Liver (tissue), 9 donors: ENCODE measurements around the gene ERBB4. TPM values are rescaled to one million over a fixed set of nuclear protein-coding genes. Genes with fewer than 3 reads are reported as not detected.

Source experiments
- DNase-seq: peaks from one replicate; pipeline ENCODE4 v3.0.0-alpha.2; 2017; ENCODE audit warnings: low spot score
- H3K27ac ChIP-seq, 2 donors: one replicate each; pipeline ENCODE4 v1.7.0; 2013; ENCODE audit warnings: inconsistent platforms in 2 of 2, low read length in 2 of 2, control low read depth in 1 of 2, low read depth in 1 of 2, mild to moderate bottlenecking in 1 of 2
- H3K27me3 ChIP-seq, 4 donors: one replicate each; pipeline versions ENCODE4 v1.6.1 to v1.7.0; 2013; ENCODE audit warnings: low read length in 3 of 4, inconsistent platforms in 1 of 4, mild to moderate bottlenecking in 1 of 4, moderate library complexity in 1 of 4; ENCODE audit not compliant: control insufficient read depth in 4 of 4, insufficient read depth in 4 of 4
- H3K36me3 ChIP-seq, 4 donors: one replicate each; pipeline versions ENCODE4 v1.6.1 to v1.7.0; 2013; ENCODE audit warnings: low read length in 3 of 4, mild to moderate bottlenecking in 3 of 4, low read depth in 1 of 4, moderate library complexity in 1 of 4; ENCODE audit not compliant: control insufficient read depth in 4 of 4, insufficient read depth in 3 of 4
- H3K4me1 ChIP-seq, 4 donors: one replicate each; pipeline versions ENCODE4 v1.6.1 to v1.7.0; 2013; ENCODE audit warnings: low read length in 3 of 4, mild to moderate bottlenecking in 3 of 4, moderate library complexity in 1 of 4; ENCODE audit not compliant: control insufficient read depth in 4 of 4, insufficient read depth in 4 of 4
- H3K4me3 ChIP-seq, 3 donors: one replicate each; pipeline versions ENCODE4 v1.6.1 to v1.7.0; 2013; ENCODE audit warnings: low read length in 3 of 3, control low read depth in 1 of 3, low read depth in 1 of 3, mild to moderate bottlenecking in 1 of 3
- H3K9ac ChIP-seq, 2 donors: one replicate each; pipeline ENCODE4 v1.7.0; 2013; ENCODE audit warnings: low read length in 2 of 2, mild to moderate bottlenecking in 2 of 2, moderate library complexity in 2 of 2, control low read depth in 1 of 2, low read depth in 1 of 2
- H3K9me3 ChIP-seq, 4 donors: one replicate each; pipeline versions ENCODE4 v1.6.1 to v1.7.0; 2013; ENCODE audit warnings: low read length in 3 of 4; ENCODE audit not compliant: control insufficient read depth in 4 of 4
- EGR1 ChIP-seq, 2 donors: IDR thresholded peaks; 2 replicates each; pipeline ENCODE4 v1.6.1; 2016 to 2018; ENCODE audit warnings: antibody characterized with exemption in 2 of 2, low read depth in 2 of 2
- FOXA1 ChIP-seq: IDR thresholded peaks from 2 replicates; pipeline ENCODE4 v1.6.1; 2016; ENCODE audit warnings: antibody characterized with exemption
- GABPA ChIP-seq, 2 donors: IDR thresholded peaks in 1 of 2; conservative IDR thresholded peaks in 1 of 2; 2 replicates each; pipeline ENCODE4 v1.6.1; 2016; ENCODE audit warnings: antibody characterized with exemption in 2 of 2, mild to moderate bottlenecking in 1 of 2, moderate library complexity in 1 of 2
- HNF4A ChIP-seq, 2 donors: conservative IDR thresholded peaks; 2 replicates each; pipeline ENCODE4 v1.6.1; 2016; ENCODE audit warnings: antibody characterized with exemption in 2 of 2, mild to moderate bottlenecking in 2 of 2
- HNF4G ChIP-seq: IDR thresholded peaks from 2 replicates; pipeline ENCODE4 v1.6.1; 2016; ENCODE audit warnings: antibody characterized with exemption
- JUND ChIP-seq, 2 donors: IDR thresholded peaks; 2 replicates each; pipeline ENCODE4 v1.6.1; 2016; ENCODE audit warnings: antibody characterized with exemption in 2 of 2
- RAD21 ChIP-seq, 2 donors: IDR thresholded peaks; 2 replicates each; pipeline ENCODE4 v1.6.1; 2016; ENCODE audit warnings: antibody characterized with exemption in 2 of 2, mild to moderate bottlenecking in 2 of 2
- RXRA ChIP-seq, 2 donors: IDR thresholded peaks; 2 replicates each; pipeline ENCODE4 v1.6.1; 2017 to 2018; ENCODE audit warnings: antibody characterized with exemption in 2 of 2, mild to moderate bottlenecking in 1 of 2
- TAF1 ChIP-seq: conservative IDR thresholded peaks from 2 replicates; pipeline ENCODE4 v1.6.1; 2016; ENCODE audit warnings: antibody characterized with exemption, mild to moderate bottlenecking
- YY1 ChIP-seq: IDR thresholded peaks from 2 replicates; pipeline ENCODE4 v1.6.1; 2016; ENCODE audit warnings: antibody characterized with exemption, mild to moderate bottlenecking
- ZBTB33 ChIP-seq: IDR thresholded peaks from 2 replicates; pipeline ENCODE4 v1.6.1; 2016; ENCODE audit warnings: antibody characterized with exemption
- WGBS: extraction: QIAGEN DNeasy Blood & Tissue Kit; methylation state at CpG from one replicate; pipeline ENCODE4 v1.1.7; 2013; 5-methylcytosine and 5-hydroxymethylcytosine counted together
- polyA plus RNA-seq, 2 donors: library from polyadenylated mRNA; stranded (reverse) in 1 of 2; unstranded in 1 of 2; fragments of 200-250 nt in 1 of 2; fragments of >200 nt in 1 of 2; fragmentation: Nextera tagmentation in 1 of 2; extraction: Ambion mirVana in 1 of 2; gene quantifications; one replicate each; pipeline versions ENCODE4 v1.2.1 to v1.2.3, GENCODE V29; 2013 to 2015
- total RNA-seq, 2 donors: library from RNA; depleted of rRNA; stranded (reverse); fragments of >200 nt; gene quantifications; one replicate each; pipeline ENCODE4 v1.2.3, GENCODE V29; 2014
- TF ChIP-seq, protein P1 (sequence below): IDR thresholded peaks from 2 replicates; pipeline ENCODE4 v1.6.1; 2016; ENCODE audit warnings: antibody characterized with exemption
- TF ChIP-seq, protein P2 (sequence below): fragments of 150-350 bp; IDR thresholded peaks from 2 replicates; pipeline ENCODE4 v1.5.1; 2017; ENCODE audit warnings: improper control_type of control experiment, low read depth, low read length; ENCODE audit not compliant: missing input control
- donor health status: healthy.
- donor health status: healthy.
- donor health status: healthy.
- donor health status: healthy.
- donor health status: healthy.

The ERBB4 gene
- total and polyA plus RNA-seq, 4 donors: 0.03 to 0.42 TPM; not detected in 2

DNA sequence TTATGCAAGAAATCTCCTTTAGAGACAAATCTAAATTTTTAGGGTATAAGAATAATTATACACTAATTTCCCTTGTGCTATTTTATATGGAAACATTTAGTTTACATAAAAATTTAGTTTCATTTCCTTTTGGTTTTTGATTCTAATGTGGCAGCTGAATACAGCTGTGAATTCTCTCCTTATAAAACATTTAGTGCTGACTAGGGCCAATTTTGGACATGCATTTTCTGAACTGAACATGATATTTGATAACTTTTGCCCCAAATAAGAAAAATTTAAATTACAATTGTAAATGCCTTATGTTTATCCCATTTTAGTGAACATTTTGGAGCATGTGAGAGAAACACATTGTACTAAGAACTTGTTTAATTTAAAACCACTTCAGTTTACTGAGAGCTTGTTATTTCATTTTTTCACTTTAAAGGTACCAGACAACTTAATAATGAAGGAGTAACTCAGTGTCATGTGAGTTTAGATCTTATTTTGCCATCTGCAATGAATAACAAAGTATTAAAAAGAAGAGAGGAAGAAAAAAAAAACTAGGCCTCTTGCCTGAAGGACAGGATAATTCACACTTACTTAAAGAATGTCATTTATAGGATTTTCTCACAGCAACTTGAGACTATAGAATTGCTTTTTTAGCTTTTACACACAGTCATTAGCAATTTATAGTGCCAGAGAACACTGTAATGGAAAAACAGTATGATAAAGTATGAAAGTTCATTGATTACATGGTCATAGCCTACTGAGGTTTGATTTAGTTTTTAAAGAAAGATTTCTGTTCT is 209.7 kb downstream of the ERBB4 start:
- Histone ChIP-seq H3K4me3 (no peak overlapping the region), H3K9ac (no peak overlapping the region), H3K36me3 (no peaks in the 10 kb centered on the region), H3K27ac (no peak overlapping the region), H3K9me3 (no peaks in the 10 kb centered on the region), H3K27me3 (no peaks in the 10 kb centered on the region), H3K4me1 (no peaks in the 10 kb centered on the region)
- TF ChIP-seq JUND (IDR thresholded peaks at IDR 0.05): no peak
- no peak for DNase-seq

- WGBS: 75% methylated on average over 2 of the region's 2 CpGs
- H3K27ac ChIP-seq: no peak overlapping the region
Observed at GRCh38 chr2:212328136-212328535, 210.5 kb downstream of the ERBB4 start.

More at GRCh38 chr2:212328136-212328535, 210.5 kb downstream of the ERBB4 start:
- Histone ChIP-seq H3K27me3 (no peaks in the 10 kb centered on the region), H3K9me3 (no peaks in the 10 kb centered on the region), H3K4me1 (no peaks in the 10 kb centered on the region), H3K4me3 (no peak overlapping the region), H3K36me3 (no peaks in the 10 kb centered on the region), H3K9ac (no peak overlapping the region)
- DNase-seq: no peak
- TF ChIP-seq HNF4G (no peak), TAF1 (no peak), FOXA1 (no peak), HNF4A (conservative IDR thresholded peaks at IDR 0.05) (no peak), EGR1 (IDR thresholded peaks at IDR 0.05; ENCODE audit: low read depth in 2 of 2) (no peak), ZBTB33 (no peak), GABPA (IDR thresholded peaks at IDR 0.05 in 1 of 2, conservative IDR thresholded peaks at IDR 0.05 in 1 of 2) (no peak), RXRA (IDR thresholded peaks at IDR 0.05) (no peak), YY1 (no peak), RAD21 (IDR thresholded peaks at IDR 0.05) (no peak)
- TF ChIP-seq, protein P1, sequence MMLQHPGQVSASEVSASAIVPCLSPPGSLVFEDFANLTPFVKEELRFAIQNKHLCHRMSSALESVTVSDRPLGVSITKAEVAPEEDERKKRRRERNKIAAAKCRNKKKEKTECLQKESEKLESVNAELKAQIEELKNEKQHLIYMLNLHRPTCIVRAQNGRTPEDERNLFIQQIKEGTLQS: no peak
- TF ChIP-seq, protein P2, sequence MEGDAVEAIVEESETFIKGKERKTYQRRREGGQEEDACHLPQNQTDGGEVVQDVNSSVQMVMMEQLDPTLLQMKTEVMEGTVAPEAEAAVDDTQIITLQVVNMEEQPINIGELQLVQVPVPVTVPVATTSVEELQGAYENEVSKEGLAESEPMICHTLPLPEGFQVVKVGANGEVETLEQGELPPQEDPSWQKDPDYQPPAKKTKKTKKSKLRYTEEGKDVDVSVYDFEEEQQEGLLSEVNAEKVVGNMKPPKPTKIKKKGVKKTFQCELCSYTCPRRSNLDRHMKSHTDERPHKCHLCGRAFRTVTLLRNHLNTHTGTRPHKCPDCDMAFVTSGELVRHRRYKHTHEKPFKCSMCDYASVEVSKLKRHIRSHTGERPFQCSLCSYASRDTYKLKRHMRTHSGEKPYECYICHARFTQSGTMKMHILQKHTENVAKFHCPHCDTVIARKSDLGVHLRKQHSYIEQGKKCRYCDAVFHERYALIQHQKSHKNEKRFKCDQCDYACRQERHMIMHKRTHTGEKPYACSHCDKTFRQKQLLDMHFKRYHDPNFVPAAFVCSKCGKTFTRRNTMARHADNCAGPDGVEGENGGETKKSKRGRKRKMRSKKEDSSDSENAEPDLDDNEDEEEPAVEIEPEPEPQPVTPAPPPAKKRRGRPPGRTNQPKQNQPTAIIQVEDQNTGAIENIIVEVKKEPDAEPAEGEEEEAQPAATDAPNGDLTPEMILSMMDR: no peak
